A549 treated with CORT108297 at 1 μM for 4 hours (cell line): ENCODE results near the gene TYK2. TPM values are rescaled to one million over a fixed set of nuclear protein-coding genes. Genes with fewer than 3 reads are reported as not detected.

Experiments
- total RNA-seq: library from RNA; stranded (reverse); fragments of 200-300 nt; extraction: Qiagen RNA extraction; gene quantifications from 5 replicates; pipeline ENCODE4 v1.2.3, GENCODE V29; 2022

TYK2 gene
- total RNA-seq = 27.3 to 52.9 TPM (median 43.9 TPM) in 5 replicates

GRCh38 chr19:10380313-10381102 is at the start of gene TYK2:
TYK2 (minus strand) TSS chr19:10380572; CDS start chr19:10378406, 2,166 bp downstream.

GRCh38 chr19:10420444-10421239 is 40.3 kb upstream of the TYK2 start, which contains the start of gene PDE4A:
PDE4A (plus strand) TSS chr19:10420538; CDS start chr19:10420765, 227 bp downstream.

GRCh38 chr19:10403137-10404021 is 23.0 kb upstream of the TYK2 start, which contains the start of gene CDC37:
CDC37 (minus strand) TSS chr19:10403542; CDS start chr19:10403479, 63 bp downstream.

GRCh38 chr19:10339380-10339960 is 40.9 kb downstream of the TYK2 start, which contains the start of gene ICAM3:
ICAM3 (minus strand) TSS chr19:10339624; CDS start chr19:10339614, 10 bp downstream.

GRCh38 chr19:10332965-10333757 is 47.2 kb downstream of the TYK2 start, which contains the start of gene RAVER1:
RAVER1 (minus strand) TSS chr19:10333529; CDS start chr19:10333507, 22 bp downstream.

GRCh38 chr19:10315335-10316214 is 64.8 kb downstream of the TYK2 start, which contains the start of gene FDX2:
FDX2 (minus strand) TSS chr19:10316015; CDS start chr19:10315996, 19 bp downstream.

GRCh38 chr19:10309423-10309822 is 70.9 kb downstream of the TYK2 start, which contains the start of gene ZGLP1:
ZGLP1 (minus strand) TSS chr19:10309815.

Other genes with a start within 250 kb of the TYK2 start
- 58.2 to 74.6 TPM (median 66.3 TPM) in 5 replicates for gene DNMT1, start 185.6 kb downstream of the TYK2 start, total RNA-seq
- 0.75 to 1.1 TPM (median 0.96 TPM) in 5 replicates for gene S1PR2, start 149.2 kb downstream of the TYK2 start, total RNA-seq
- 55.9 to 85.2 TPM (median 78.8 TPM) in 5 replicates for gene MRPL4, start 128.4 kb downstream of the TYK2 start, total RNA-seq
- gene ICAM1, start 109.5 kb downstream of the TYK2 start, total RNA-seq = 2.8 to 6.5 TPM (median 5.1 TPM) in 5 replicates
- gene ICAM4, start 93.6 kb downstream of the TYK2 start, total RNA-seq = 0.12 to 0.25 TPM (median 0.14 TPM) in 3 of 5 replicates, not detected in the others
- 0.47 to 1.3 TPM (median 1.0 TPM) in 5 replicates for gene ICAM5, start 90.6 kb downstream of the TYK2 start, total RNA-seq
- 1.4 to 3.2 TPM (median 2.3 TPM) in 5 replicates for gene ZGLP1, start 70.8 kb downstream of the TYK2 start, total RNA-seq
- gene FDX2, start 64.6 kb downstream of the TYK2 start, total RNA-seq = 25.9 to 41.7 TPM (median 33.8 TPM) in 5 replicates
- 21.7 to 31.3 TPM (median 28.9 TPM) in 5 replicates for gene RAVER1, start 47.0 kb downstream of the TYK2 start, total RNA-seq
- gene ICAM3, start 40.9 kb downstream of the TYK2 start, total RNA-seq = 7.2 to 11.0 TPM (median 8.8 TPM) in 5 replicates
- 159 to 201 TPM (median 189 TPM) in 5 replicates for gene CDC37, start 23.0 kb upstream of the TYK2 start, total RNA-seq
- 3.8 to 5.4 TPM (median 4.9 TPM) in 5 replicates for gene PDE4A, start 40.0 kb upstream of the TYK2 start, total RNA-seq
- gene KEAP1, start 122.8 kb upstream of the TYK2 start, total RNA-seq = 51.2 to 65.8 TPM (median 62.5 TPM) in 5 replicates
- gene S1PR5, start 136.9 kb upstream of the TYK2 start, total RNA-seq = 1.5 to 2.5 TPM (median 2.1 TPM) in 5 replicates
- 15.1 to 22.7 TPM (median 21.9 TPM) in 5 replicates for gene ATG4D, start 163.3 kb upstream of the TYK2 start, total RNA-seq
- gene KRI1, start 185.4 kb upstream of the TYK2 start, total RNA-seq = 15.1 to 18.2 TPM (median 17.5 TPM) in 5 replicates
- gene CDKN2D, start 188.4 kb upstream of the TYK2 start, total RNA-seq = 4.7 to 7.2 TPM (median 7.0 TPM) in 5 replicates
- gene AP1M2, start 206.7 kb upstream of the TYK2 start, total RNA-seq = 27.7 to 55.1 TPM (median 44.5 TPM) in 5 replicates
- 5.8 to 9.3 TPM (median 6.8 TPM) in 5 replicates for gene SLC44A2, start 245.0 kb upstream of the TYK2 start, total RNA-seq